HG02759 (cell line): ENCODE results near the gene CADPS2.

Source experiments
- ATAC-seq: cut with Tn5 transposase; IDR thresholded peaks from one replicate; pipeline ENCODE4 v1.9.1; 2021; ENCODE audit warnings: mild to moderate bottlenecking, moderate library complexity; ENCODE audit not compliant: unreplicated experiment

The CADPS2 gene

DNA sequence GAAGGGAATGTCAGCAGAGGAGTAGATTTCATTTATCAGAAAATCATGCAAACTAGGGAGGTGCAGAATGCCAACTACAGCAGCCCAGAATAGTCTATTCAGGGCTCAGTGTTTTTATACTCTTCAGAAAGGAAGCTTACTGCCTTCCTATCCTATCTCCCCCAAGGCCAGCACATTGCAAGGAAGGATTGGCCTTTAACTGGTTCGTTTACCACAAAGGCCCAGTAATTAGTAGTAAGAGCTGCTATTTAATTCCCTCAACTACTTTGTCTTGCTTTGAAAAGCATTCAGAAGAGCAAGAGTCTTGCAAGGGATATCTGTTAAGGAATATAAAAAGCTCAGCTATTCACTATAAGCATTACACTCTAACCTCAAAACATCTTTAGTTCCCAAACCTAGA is 97.1 kb downstream of the CADPS2 start:
- no peak for ATAC-seq

DNA sequence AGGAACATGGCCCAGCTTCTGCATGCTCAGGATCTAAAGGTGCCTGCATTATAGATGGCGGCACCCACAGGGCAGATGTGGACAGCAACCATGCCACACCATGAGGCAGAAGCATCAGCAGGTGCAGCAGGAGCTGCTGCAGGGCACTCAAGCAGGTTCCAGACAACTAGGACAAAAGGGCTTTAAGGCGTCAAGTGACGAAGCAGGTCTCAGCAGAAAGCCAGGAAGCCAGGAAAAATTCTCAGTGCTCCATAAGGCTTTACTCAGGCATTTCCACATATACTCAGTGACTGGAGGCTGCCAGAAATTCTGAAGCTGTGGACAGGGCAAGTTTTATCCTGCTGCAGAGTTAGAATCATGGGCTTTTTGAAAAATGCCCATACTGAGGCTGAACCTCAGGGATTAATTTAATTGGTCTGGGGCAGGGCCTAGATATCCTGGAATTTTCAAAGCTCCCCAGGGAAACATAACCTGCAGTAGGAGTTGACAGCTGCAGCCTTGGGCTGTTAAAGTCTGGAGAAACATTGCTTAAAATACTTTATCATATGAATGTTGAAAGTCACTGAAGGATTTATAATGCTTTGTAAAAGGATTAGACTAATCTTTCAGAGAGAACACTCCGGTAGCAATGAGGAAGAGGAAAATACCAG is 115.4 kb downstream of the CADPS2 start:
- ATAC-seq: no peak

DNA sequence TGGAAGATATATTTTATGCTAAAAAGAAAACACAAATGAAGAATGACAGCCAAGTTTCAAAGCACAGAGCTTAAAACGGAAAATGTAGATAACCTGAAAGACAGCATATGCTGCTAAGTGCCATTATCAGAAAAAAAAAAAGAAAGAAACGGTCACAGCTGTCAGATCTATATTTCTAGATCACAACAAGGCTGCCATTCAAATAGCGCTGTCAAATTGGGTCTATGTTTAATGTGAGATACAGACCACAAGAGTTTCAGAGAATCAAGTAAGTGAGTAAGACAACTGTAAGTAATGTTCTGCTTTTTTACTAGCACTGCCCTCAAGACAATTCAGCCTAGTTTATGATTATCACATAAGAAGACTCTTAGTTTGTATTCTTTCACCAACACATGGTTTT is 117.4 kb downstream of the CADPS2 start:
- no peak for ATAC-seq

DNA sequence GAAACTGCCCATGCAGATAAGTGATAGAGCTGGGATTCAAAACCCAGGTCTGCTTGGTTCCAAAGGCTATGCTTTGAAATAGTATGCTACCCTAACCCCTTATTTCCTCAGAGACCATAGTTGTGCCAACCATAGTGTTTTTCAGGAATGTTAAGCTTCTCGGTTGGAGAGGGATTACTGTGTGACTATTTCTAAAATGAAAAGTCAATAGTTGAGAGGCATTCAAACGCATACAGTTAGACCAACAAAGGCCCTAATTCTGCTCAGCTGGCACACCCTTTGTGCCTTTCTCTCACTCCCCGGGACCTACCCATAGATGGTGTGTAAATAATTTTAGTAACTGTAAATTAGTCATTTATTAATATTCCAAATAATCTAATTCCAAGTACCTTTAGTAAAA is 118.9 kb downstream of the CADPS2 start:
- ATAC-seq: no peak

DNA sequence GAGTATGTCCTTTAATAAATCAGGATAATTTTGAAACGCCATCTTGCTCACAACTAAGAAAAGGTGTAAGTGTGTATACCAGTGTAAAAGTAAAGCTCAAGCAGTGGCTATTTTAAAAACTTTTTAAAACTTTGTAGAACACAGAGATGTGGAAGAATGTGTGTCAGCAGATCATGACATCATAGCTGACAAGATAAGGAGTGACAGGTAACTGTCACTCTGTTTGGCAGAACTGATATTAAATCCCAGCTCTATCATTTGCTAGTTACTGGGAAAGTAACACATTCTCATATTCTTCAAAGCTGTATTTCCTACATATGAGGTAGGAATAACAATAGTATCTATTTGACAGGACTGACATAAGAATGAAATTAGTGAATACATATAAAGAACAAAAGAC is 119.7 kb downstream of the CADPS2 start:
- no peak for ATAC-seq

DNA sequence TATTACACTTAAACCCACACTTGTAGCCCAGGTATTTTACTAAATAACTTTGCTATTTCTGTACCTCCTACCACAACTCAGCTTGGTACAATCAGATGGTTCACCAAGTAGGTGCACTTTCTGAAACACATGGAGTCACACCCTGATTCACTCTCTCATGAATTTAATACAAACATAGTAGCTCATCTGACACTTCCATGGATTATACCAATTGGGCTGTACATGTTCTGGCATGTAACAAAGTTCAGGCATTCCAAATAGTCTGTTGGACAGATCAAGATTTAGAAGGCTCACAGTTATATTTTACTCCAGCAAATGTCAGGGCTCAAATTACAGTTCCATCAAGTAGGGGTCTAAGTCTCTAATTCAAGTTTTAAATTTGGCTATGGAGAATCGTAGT is 121.4 kb downstream of the CADPS2 start:
- ATAC-seq: no peak

DNA sequence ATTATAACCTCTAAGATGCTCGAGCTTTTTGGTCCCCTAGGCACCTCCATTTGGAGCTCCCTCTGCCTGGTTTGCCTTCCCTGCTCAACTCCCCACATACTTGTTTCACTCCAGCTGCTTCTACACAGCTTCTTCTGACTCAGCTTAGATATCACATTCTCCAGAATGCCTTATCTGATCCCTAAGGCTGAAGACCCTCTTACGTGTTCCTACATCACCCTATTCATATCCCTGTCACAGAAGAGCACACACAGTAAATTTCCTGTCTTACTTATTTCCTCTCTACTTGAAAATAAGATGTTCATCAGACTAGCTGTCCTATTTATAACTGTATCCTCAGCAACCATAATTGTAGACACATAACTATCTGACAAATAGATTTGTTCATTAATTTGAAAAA is 122.2 kb downstream of the CADPS2 start:
- ATAC-seq: no peak

DNA sequence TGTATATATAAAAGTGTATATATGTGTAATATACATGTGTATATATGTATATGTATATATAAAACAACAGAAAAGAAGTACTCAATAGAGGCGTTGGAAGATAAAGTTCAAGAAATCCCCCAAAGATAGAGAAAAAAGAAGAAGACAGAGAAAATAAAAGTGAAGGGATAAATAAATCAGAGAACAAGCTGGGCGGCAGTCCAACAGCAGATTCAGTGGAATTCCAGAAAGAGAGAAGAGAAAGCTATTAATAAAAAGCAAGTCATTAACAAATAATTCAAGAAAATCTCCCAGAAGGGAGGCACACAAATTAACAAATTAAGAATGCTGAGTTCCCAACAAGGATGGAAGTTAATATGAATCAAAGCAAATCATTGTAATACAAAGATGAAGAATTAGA is 124.2 kb downstream of the CADPS2 start:
- ATAC-seq: no peak

DNA sequence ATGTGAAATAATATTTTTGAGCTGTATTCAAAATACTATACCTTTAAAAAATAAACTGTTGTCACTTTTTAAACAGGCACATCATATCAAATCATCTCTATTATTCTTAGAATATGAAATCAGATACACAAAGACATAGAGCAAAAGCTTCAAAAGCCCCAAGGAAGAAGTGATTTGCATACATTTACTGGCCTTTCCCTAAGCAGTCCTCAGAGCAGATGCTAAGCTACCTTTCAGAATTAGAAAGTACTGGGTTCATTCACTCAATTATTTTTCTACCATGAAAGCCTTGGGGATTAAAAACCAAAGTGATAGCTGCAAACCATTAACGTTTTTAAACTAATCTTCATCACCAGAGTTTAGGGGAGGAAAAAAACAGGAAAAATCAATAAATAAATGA is 127.8 kb downstream of the CADPS2 start:
- ATAC-seq: no peak

DNA sequence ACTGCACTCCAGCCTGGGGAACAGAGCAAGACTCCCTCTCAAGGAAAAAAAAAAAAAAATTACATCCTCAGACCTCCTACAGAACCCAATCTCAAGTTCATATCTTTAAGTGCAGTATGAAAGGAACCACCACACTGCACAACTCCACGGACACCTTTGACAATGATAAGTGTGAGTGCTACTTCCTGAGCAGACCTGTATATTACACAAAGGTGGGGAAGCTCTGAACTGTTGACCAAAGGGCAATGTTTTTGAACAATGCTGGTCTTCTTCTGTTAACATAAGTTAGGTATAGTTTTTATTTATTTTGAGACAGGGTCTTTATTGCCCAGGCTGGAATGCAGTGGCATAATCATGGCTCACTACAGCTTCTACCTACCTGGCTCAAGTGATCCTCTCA is 129.4 kb downstream of the CADPS2 start:
- ATAC-seq: no peak

DNA sequence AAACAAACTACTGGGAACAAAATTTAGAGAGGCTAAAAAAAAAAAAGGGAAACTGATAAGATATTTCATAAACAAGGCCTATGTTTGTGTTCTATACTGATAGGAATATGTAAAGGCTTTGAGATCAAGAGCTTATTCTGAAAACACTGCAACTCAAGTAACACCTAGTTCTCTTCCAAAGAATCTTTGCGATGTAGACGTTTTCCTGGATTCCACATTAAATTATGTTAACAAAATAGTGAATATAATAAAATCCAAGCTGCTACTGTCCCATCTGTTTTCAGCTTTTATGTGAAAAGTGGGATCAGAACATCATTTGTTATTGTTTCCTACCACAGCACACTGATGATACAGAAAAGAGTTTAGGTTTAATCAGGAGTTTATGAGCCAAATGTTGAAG is 130.6 kb downstream of the CADPS2 start:
- ATAC-seq: no peak

DNA sequence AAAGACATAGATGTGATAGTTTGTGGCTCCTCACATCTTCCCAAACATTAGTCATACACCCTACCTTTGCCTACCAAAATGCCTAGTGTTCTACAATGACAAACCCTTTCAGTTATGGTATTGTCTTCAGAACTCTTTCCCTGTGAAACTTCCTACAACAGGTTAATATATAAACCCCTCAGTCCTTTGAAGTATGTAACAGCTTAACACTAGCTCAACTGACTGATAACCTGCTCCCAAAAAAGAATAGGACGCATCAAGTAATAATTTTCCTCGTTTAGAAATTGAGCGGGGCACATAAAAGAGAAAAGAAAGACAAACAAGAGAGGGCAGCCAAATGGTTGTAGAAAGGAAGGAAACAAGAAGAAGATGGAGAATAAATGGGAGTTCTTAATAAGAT is 133.7 kb downstream of the CADPS2 start:
- ATAC-seq: no peak

DNA sequence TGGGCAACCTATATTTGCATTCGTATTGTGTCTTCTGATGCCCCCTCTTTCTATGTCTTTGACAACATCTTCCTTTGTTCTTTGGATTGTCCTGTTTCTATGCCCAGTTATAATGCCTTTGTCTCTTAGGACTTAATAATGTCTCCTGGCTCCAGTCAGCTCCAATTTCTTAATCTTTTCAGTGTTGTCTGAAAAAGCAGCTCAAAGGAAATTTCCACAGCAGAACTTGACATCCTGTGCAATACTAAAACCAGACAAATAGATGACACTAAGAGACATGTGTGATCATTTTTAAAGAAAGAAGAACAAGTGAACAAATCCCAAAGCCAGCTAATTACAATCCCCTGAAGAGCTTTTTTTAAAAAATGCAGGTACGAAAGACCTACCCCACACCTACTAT is 135.9 kb downstream of the CADPS2 start:
- ATAC-seq: no peak

DNA sequence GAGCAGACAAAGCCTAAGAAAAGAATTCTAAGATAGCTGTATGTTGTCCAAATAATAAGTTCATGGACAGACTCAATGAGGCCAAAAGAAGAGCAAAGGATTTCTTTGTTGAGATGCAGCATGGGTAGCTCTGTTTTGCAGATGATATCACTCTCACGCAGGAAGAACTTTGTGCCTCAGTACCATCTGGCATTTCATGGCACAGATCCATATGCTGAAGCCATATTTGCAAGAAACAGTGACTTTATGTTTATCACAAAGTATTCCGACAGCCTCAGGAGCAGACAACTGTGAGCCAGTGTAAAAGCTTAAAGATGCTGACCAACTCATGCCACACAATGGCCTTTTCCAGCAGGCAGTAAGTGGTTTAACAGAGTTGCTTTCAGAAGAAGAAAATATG is 138.1 kb downstream of the CADPS2 start:
- ATAC-seq: no peak

DNA sequence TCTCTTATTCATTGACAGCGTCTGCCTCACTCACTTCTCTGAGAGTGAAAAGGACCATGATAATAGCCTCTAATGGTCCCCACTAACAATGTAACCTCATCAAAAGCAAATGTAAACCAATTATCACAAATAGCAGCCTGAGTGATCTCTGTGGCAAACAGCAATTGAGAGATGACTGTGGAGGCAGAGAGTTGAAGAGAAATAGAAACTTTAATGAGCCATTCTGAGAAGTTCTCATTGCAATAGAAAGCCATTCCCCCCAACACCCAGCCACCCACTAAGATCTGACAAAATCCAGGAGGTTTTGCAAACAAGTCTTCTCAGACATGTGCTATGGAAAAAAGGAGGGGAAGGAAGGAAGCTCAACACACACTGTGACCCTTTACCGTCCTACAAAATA is 139.3 kb downstream of the CADPS2 start:
- ATAC-seq: no peak

DNA sequence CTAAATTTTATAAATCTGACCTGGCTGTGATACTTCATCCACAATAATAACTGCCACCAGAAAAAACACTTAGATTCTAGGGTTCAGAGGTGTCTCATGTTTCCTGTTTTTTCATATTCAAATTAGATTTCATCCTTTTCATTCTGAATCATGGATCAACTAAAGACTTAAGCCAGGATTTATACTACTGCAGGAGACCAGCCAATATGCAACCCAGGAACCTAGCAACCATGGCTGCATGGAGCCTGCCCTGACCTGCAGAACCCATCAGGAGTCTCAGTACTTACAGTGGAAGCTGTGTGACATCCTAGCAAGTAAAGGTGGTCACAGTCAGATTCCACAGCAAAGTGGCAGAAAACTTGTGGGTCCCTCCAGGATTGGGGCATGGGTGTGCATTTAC is 143.0 kb downstream of the CADPS2 start:
- ATAC-seq: no peak

DNA sequence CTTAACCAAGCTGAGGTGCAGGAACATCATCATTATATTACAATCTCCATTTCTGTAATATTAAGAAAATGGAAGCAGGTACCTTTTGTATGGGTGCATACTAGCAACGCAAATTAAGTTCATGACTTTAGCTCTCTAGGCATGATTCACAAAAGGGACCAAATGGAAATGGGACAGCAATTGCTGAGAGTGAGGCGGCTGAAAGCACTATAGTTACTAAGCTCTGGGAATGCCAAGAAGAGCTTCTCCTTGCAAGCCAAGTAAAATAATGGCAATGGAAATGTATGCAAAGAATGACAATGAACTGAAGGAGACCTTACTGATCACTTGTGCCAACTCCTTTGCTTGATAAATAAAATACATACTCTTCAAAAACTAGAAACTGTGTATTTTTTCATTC is 147.3 kb downstream of the CADPS2 start:
- no peak for ATAC-seq

DNA sequence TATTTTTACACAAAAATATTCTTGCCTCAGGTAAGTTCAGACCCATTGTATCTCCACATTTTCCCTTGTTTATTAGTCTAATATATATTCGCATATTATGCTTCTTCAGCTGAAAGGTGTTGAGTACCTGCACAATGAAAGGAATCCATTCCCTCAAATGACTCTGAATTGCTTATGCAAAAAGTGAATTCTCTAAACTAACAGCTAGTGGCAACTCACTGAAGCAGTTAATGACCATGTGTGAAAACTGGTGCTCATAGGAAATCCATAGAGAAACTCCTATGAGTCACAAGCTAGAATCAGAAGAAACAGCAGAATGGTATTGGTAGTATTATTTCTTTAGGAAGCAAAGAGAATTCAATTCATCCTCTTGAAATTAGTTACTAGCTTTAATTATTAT is 150.1 kb downstream of the CADPS2 start:
- no peak for ATAC-seq

DNA sequence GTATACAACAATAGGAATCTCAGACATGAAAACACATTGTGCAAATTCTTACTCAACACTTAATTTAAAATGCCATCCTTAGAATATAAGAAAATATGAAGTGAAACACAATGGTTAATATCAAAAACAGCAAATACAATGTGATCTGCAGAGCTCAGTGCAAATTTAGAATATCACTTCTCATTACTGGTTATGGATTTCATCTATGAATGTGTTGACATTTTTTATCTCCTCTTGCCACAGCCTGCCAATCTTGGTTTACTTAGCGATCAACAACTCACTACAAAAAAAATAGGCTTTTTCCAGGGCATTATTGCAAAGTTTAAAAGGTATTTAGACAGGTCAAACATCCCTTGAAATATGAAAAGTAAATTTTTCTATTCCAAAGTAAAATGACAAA is 158.5 kb downstream of the CADPS2 start:
- ATAC-seq: no peak

DNA sequence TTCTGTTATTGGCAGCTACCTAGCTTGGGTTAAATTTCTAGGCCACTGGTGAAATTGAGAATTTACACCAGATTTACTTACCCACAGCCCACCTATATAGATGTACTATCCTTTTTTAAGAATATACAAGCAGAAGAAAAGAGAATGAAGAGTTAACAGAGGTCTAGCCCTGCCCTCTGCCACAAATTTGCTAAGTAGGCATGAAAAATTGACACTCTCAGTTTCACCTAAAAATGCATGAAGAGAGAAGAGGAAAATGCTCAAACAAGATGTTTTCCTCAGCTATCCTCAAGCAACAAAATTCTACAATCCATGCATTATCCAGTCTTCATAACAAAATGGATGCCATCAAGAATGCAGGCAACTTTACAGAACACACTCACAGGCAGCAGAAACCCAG is 158.9 kb downstream of the CADPS2 start:
- no peak for ATAC-seq

DNA sequence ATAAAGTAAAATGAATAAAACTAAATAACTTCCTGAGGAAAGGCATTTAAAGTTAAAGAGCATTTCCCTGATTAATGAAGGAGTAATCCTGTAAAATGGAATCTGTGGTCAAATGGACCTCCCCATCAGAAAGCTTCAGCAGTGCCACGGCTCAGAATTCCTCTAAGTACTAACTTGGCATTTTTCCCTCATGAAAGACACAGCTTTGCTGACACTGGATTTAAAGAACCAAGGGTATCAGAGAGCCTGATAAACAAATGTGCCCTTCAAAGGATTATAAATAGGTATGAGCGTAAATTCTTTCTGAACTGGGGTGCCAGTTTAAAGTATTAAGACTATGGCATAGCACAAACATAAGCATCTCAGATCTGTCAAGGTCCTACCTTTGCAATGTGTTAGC is 159.4 kb downstream of the CADPS2 start:
- ATAC-seq: no peak

DNA sequence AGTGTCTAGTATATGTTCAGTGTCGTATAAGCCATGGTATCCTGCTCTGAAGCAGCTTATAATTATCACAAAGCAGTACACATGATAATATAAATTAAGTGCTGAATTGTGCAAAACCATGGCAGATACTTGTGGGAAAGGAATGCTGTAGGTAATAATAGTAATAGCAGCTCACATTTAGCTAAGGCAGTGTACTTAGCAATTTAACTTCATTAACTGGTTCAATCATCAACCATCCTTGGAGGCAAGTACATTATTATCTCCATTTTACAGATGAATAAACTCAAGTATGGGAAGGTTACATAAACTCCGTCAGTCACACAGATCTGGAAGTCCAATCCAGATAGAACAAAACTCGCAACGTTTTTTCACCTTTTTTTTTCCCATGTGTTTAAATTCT is 161.9 kb downstream of the CADPS2 start:
- ATAC-seq: no peak

DNA sequence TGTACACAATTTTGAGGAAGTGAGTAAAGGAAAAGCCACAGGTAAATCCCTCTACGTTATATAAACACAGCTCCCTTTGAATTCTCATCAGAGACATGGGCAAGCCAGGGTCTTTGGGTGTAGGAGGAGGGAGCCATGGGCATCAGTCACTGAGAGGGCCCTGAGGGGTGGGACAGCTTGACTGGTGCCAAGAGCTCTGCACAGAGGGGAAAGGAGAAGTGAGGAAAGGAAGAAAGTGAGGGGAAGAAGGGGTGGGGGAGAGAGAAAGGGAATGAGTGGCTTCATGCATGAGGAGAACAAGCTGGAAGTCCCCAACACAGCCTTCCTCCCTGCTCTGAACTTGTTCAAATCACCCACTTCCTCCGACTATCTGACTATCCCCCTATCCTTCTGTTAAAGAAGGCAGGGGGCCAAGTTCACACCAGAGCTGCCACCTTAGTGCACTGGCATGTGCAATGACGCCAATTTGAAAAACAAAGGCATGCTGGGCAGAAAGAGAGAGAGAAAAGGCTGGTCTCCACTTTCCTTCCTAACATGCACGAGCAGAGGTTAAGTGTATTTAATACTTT is 167.2 kb downstream of the CADPS2 start:
- no peak for ATAC-seq
